SK-N-MC (cell line): ENCODE data around the gene OR5L1.

Source experiments
- EZH2 ChIP-seq: fragments of 200-600 bp; sonication (generic); IDR thresholded peaks from one replicate; pipeline ENCODE4 v1.6.1; 2017; ENCODE audit warnings: antibody characterized with exemption
- POLR2AphosphoS5 ChIP-seq: IDR thresholded peaks from 2 replicates; pipeline ENCODE4 v1.6.1; 2012; ENCODE audit warnings: mild to moderate bottlenecking, low read depth, low read length, borderline replicate concordance

DNA sequence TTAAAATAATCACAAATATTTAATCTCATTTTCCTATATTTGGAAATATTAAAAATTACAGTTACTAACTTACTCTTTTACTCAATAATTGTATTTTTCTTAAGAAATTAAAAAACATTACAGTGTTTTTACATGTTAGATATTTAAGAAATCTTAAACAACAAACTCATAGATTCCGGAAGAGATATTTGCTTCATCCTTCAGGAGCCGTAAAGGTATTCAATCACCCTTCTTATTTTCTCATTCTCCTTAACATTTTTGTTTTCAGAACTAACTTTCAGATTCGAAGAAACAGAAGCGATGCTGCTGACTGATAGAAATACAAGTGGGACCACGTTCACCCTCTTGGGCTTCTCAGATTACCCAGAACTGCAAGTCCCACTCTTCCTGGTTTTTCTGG, 8.2 kb downstream of the OR5L1 start, which contains the start of gene OR5D18:
- TF ChIP-seq POLR2AphosphoS5 (no peak), EZH2 (no peak)
